Lower lobe of right lung (tissue), 2 donors: ENCODE data around the gene KCNN2. TPM values are rescaled to one million over a fixed set of nuclear protein-coding genes. Genes with fewer than 3 reads are reported as not detected.
A peak's percentile ranks its signal among the peaks of the same experiment; 100 is the strongest.

Source experiments
- ATAC-seq, 2 donors: fragments of 200-7000 bp; cut with Tn5 transposase; one replicate each; pipeline ENCODE4 v1.9.1; 2020 to 2022; ENCODE audit warnings: mild to moderate bottlenecking in 2 of 2, moderate library complexity in 2 of 2
- DNase-seq: peaks from one replicate; pipeline ENCODE4 v3.0.0-alpha.2; 2020
- H3K27ac ChIP-seq: fragments of 200-600 bp; one replicate; pipeline ENCODE4 v1.8.0; 2022
- H3K27me3 ChIP-seq: fragments of 200-600 bp; one replicate; pipeline ENCODE4 v1.8.0; 2022; ENCODE audit warnings: low read depth
- H3K36me3 ChIP-seq: fragments of 200-600 bp; one replicate; pipeline ENCODE4 v1.8.0; 2022; ENCODE audit warnings: mild to moderate bottlenecking
- H3K4me1 ChIP-seq: fragments of 200-600 bp; one replicate; pipeline ENCODE4 v1.8.0; 2022
- H3K4me3 ChIP-seq: fragments of 200-600 bp; one replicate; pipeline ENCODE4 v1.8.0; 2022; ENCODE audit warnings: mild to moderate bottlenecking
- H3K9me3 ChIP-seq: fragments of 200-600 bp; one replicate; pipeline ENCODE4 v1.8.0; 2022
- CTCF ChIP-seq: fragments of 200-600 bp; IDR thresholded peaks from one replicate; pipeline ENCODE4 v1.8.0; 2022; ENCODE audit warnings: antibody characterized with exemption, mild to moderate bottlenecking
- intact Hi-C: fragments of 100-400 bp; cut with DNase I; formaldehyde crosslinking; loops from one replicate; pipeline ENCODE4 v1.11.0; 2022
- total RNA-seq: library from RNA; stranded (reverse); fragmentation: NEBNext Ultra II Directional; extraction: Animal tissue kit (Norgen Biotek cat#: 25700); gene quantifications from one replicate; pipeline ENCODE4 v1.2.1, GENCODE V29; 2021
- donor health status: DM: no; HTN: yes; CAD: no; lungs with severe emphysema.

KCNN2 gene
- total RNA-seq, 1 donor from 2014 or later = 1.2 TPM

- H3K4me3 ChIP-seq = peak overlapping the region; percentile 58
- DNase-seq (no peak), ATAC-seq (peak in 1 of 2 donors; percentile 4)
- H3K9me3 ChIP-seq = no peaks in the 10 kb centered on the region
- TF ChIP-seq CTCF = no peak
- peaks cover 54% of the 10 kb centered on the region for H3K27me3 ChIP-seq
- H3K27ac ChIP-seq = no peak overlapping the region
- peaks cover 22% of the 10 kb centered on the region for H3K4me1 ChIP-seq
- intact Hi-C loops = no loop called here
- H3K36me3 ChIP-seq = no peaks in the 10 kb centered on the region
Measured at GRCh38 chr5:114362977-114363761, 1.3 kb downstream of the KCNN2 start.

GRCh38 chr5:114363837-114364236, 2.0 kb downstream of the KCNN2 start:
- TF ChIP-seq CTCF = no peak
- Histone ChIP-seq H3K4me1 (peaks cover 22% of the 10 kb centered on the region), H3K9me3 (no peaks in the 10 kb centered on the region), H3K27me3 (peaks cover 54% of the 10 kb centered on the region), H3K27ac (no peak overlapping the region), H3K36me3 (no peaks in the 10 kb centered on the region), H3K4me3 (peak overlapping the region; percentile 58)
- no peak for DNase-seq
- no peak for ATAC-seq
- intact Hi-C loops = no loop called here

GRCh38 chr5:114367029-114367428, 5.2 kb downstream of the KCNN2 start:
- H3K4me3 ChIP-seq = no peak overlapping the region
- TF ChIP-seq CTCF = no peak
- H3K27ac ChIP-seq = no peak overlapping the region
- ATAC-seq (no peak), DNase-seq (no peak)
- H3K36me3 ChIP-seq = no peaks in the 10 kb centered on the region
- H3K4me1 ChIP-seq = peaks cover 11% of the 10 kb centered on the region
- intact Hi-C loops = no loop called here
- peaks cover 27% of the 10 kb centered on the region for H3K27me3 ChIP-seq
- H3K9me3 ChIP-seq = no peaks in the 10 kb centered on the region

- Histone ChIP-seq H3K27ac (no peak overlapping the region), H3K36me3 (no peaks in the 10 kb centered on the region), H3K4me3 (no peak overlapping the region), H3K4me1 (no peaks in the 10 kb centered on the region), H3K27me3 (no peaks in the 10 kb centered on the region), H3K9me3 (no peaks in the 10 kb centered on the region)
- no peak for DNase-seq
- ATAC-seq = no peak
- TF ChIP-seq CTCF = no peak
- intact Hi-C loops = no loop called here
Measured at GRCh38 chr5:114369680-114370417, 8.0 kb downstream of the KCNN2 start.

- no peaks in the 10 kb centered on the region for H3K9me3 ChIP-seq
- no peaks in the 10 kb centered on the region for H3K4me1 ChIP-seq
- intact Hi-C loops = no loop called here
- no peak for DNase-seq
- H3K36me3 ChIP-seq = no peaks in the 10 kb centered on the region
- no peak overlapping the region for H3K27ac ChIP-seq
- no peak for TF ChIP-seq CTCF
- no peaks in the 10 kb centered on the region for H3K27me3 ChIP-seq
- no peak overlapping the region for H3K4me3 ChIP-seq
- no peak for ATAC-seq
Measured at GRCh38 chr5:114377050-114377844, 15.4 kb downstream of the KCNN2 start.
